K562 (cell line): ENCODE data around the gene ADGRD1. TPM values are rescaled to one million over a fixed set of nuclear protein-coding genes. Genes with fewer than 3 reads are reported as not detected.

Experiments
- CEBPG ChIP-seq, 3 experiments: fragments of 200-800 bp in 1 of 3; sonication (Bioruptor generic) in 1 of 3; sonication (generic) in 1 of 3; formaldehyde crosslinking in 1 of 3; IDR thresholded peaks in 2 of 3; conservative IDR thresholded peaks in 1 of 3; 2 replicates each; pipeline versions ENCODE4 v1.6.1 to v1.8.0; 2016 to 2022; ENCODE audit warnings: missing compliant biosample characterization in 2 of 3, missing genetic modification characterization in 2 of 3, mild to moderate bottlenecking in 1 of 3, missing genetic modification reagents in 1 of 3
- GABPB1 ChIP-seq: sonication (generic); formaldehyde crosslinking; IDR thresholded peaks from 2 replicates; pipeline ENCODE4 v1.8.0; 2022; ENCODE audit warnings: mild to moderate bottlenecking, missing genetic modification reagents
- MTF1 ChIP-seq: fragments of 250-450 bp; sonication (Bioruptor Pico); IDR thresholded peaks from 2 replicates; pipeline ENCODE4 v1.9.0; 2021; ENCODE audit warnings: moderate library complexity, mild to moderate bottlenecking, inconsistent platforms, borderline replicate concordance
- RNF2 ChIP-seq: sonication (generic); IDR thresholded peaks from 2 replicates; pipeline ENCODE4 v1.6.1; 2016
- ZNF24 ChIP-seq: fragments of 450-650 bp; IDR thresholded peaks from 2 replicates; pipeline ENCODE4 v1.6.1; 2016
- polyA plus RNA-seq, 8 experiments: library from polyadenylated mRNA; depleted of rRNA in 4 of 8; stranded (reverse) in 5 of 8; unstranded in 3 of 8; fragments of >200 nt; fragmentation: Nextera tagmentation in 2 of 8; fragmentation: Illumina TruSeq in 1 of 8; extraction: Ambion mirVana in 2 of 8; extraction: Trizol in 1 of 8; gene quantifications; 2 replicates each; pipeline versions ENCODE4 v1.2.1 to v1.2.3, GENCODE V29; 2011 to 2014; ENCODE audit warnings: inconsistent platforms in 1 of 8, missing spikeins in 1 of 8
- total RNA-seq, 7 experiments: library from RNA; depleted of rRNA in 6 of 7; stranded (reverse); fragments of >200 nt in 6 of 7; fragmentation: Illumina TruSeq in 2 of 7; extraction: Trizol in 2 of 7; gene quantifications; 2 replicates each; pipeline versions ENCODE4 v1.2.1 to v1.2.3, GENCODE V29; 2011 to 2021; ENCODE audit warnings: low replicate concordance in 1 of 7
- TF ChIP-seq, protein P1 (sequence below): fragments of 450-650 bp; IDR thresholded peaks from 2 replicates; pipeline ENCODE4 v1.7.0; 2016; ENCODE audit warnings: borderline replicate concordance
- TF ChIP-seq, protein P2 (sequence below): fragments of 450-650 bp; IDR thresholded peaks from 2 replicates; pipeline ENCODE4 v1.6.1; 2016; ENCODE audit warnings: mild to moderate bottlenecking, moderate library complexity

The ADGRD1 gene
- total and polyA plus RNA-seq, 9 of the 15 experiments (the other 6 are each of a cell fraction or from before 2014, with no cell fraction given), result 1.7 to 11.7 (median 3.3) TPM

DNA sequence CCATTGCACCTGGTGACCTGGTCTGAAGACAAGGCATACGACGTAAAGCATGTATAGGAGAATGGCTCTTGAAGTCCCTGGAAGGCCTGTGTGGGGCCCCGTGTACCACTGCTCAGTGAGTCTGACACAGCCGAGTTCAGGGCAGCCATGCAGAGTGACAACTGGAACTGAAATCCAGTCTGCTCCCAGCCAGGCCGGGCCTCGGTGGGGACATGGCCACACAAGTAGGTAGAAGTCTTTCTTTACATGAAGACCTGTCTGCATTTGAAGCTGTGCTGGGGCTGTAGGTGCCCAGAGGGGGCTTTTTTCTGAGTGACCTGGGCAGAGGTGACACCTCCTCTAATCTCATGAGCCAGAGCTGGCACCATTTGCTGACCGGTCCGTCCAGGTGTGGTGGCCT lies 35.7 kb downstream of the ADGRD1 start (continued):
- TF ChIP-seq, protein P1, sequence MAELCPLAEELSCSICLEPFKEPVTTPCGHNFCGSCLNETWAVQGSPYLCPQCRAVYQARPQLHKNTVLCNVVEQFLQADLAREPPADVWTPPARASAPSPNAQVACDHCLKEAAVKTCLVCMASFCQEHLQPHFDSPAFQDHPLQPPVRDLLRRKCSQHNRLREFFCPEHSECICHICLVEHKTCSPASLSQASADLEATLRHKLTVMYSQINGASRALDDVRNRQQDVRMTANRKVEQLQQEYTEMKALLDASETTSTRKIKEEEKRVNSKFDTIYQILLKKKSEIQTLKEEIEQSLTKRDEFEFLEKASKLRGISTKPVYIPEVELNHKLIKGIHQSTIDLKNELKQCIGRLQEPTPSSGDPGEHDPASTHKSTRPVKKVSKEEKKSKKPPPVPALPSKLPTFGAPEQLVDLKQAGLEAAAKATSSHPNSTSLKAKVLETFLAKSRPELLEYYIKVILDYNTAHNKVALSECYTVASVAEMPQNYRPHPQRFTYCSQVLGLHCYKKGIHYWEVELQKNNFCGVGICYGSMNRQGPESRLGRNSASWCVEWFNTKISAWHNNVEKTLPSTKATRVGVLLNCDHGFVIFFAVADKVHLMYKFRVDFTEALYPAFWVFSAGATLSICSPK, result no peak
- no peak for TF ChIP-seq GABPB1 (CRISPR knock-in tag)
- no peak for TF ChIP-seq MTF1
- no peak for TF ChIP-seq CEBPG (CRISPR knock-in tag; IDR thresholded peaks at IDR 0.05)
- TF ChIP-seq CEBPG (tag; conservative IDR thresholded peaks at IDR 0.05 in 1 of 2, IDR thresholded peaks at IDR 0.05 in 1 of 2), result no peak
- no peak for TF ChIP-seq RNF2
- no peak for TF ChIP-seq ZNF24
- TF ChIP-seq, protein P2, sequence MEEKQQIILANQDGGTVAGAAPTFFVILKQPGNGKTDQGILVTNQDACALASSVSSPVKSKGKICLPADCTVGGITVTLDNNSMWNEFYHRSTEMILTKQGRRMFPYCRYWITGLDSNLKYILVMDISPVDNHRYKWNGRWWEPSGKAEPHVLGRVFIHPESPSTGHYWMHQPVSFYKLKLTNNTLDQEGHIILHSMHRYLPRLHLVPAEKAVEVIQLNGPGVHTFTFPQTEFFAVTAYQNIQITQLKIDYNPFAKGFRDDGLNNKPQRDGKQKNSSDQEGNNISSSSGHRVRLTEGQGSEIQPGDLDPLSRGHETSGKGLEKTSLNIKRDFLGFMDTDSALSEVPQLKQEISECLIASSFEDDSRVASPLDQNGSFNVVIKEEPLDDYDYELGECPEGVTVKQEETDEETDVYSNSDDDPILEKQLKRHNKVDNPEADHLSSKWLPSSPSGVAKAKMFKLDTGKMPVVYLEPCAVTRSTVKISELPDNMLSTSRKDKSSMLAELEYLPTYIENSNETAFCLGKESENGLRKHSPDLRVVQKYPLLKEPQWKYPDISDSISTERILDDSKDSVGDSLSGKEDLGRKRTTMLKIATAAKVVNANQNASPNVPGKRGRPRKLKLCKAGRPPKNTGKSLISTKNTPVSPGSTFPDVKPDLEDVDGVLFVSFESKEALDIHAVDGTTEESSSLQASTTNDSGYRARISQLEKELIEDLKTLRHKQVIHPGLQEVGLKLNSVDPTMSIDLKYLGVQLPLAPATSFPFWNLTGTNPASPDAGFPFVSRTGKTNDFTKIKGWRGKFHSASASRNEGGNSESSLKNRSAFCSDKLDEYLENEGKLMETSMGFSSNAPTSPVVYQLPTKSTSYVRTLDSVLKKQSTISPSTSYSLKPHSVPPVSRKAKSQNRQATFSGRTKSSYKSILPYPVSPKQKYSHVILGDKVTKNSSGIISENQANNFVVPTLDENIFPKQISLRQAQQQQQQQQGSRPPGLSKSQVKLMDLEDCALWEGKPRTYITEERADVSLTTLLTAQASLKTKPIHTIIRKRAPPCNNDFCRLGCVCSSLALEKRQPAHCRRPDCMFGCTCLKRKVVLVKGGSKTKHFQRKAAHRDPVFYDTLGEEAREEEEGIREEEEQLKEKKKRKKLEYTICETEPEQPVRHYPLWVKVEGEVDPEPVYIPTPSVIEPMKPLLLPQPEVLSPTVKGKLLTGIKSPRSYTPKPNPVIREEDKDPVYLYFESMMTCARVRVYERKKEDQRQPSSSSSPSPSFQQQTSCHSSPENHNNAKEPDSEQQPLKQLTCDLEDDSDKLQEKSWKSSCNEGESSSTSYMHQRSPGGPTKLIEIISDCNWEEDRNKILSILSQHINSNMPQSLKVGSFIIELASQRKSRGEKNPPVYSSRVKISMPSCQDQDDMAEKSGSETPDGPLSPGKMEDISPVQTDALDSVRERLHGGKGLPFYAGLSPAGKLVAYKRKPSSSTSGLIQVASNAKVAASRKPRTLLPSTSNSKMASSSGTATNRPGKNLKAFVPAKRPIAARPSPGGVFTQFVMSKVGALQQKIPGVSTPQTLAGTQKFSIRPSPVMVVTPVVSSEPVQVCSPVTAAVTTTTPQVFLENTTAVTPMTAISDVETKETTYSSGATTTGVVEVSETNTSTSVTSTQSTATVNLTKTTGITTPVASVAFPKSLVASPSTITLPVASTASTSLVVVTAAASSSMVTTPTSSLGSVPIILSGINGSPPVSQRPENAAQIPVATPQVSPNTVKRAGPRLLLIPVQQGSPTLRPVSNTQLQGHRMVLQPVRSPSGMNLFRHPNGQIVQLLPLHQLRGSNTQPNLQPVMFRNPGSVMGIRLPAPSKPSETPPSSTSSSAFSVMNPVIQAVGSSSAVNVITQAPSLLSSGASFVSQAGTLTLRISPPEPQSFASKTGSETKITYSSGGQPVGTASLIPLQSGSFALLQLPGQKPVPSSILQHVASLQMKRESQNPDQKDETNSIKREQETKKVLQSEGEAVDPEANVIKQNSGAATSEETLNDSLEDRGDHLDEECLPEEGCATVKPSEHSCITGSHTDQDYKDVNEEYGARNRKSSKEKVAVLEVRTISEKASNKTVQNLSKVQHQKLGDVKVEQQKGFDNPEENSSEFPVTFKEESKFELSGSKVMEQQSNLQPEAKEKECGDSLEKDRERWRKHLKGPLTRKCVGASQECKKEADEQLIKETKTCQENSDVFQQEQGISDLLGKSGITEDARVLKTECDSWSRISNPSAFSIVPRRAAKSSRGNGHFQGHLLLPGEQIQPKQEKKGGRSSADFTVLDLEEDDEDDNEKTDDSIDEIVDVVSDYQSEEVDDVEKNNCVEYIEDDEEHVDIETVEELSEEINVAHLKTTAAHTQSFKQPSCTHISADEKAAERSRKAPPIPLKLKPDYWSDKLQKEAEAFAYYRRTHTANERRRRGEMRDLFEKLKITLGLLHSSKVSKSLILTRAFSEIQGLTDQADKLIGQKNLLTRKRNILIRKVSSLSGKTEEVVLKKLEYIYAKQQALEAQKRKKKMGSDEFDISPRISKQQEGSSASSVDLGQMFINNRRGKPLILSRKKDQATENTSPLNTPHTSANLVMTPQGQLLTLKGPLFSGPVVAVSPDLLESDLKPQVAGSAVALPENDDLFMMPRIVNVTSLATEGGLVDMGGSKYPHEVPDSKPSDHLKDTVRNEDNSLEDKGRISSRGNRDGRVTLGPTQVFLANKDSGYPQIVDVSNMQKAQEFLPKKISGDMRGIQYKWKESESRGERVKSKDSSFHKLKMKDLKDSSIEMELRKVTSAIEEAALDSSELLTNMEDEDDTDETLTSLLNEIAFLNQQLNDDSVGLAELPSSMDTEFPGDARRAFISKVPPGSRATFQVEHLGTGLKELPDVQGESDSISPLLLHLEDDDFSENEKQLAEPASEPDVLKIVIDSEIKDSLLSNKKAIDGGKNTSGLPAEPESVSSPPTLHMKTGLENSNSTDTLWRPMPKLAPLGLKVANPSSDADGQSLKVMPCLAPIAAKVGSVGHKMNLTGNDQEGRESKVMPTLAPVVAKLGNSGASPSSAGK, result no peak
